Fibroblast of mammary gland (primary cell): ENCODE data around the gene RSRC1.

ENCODE experiments used
- DNase-seq: peaks from one replicate; pipeline ENCODE4 v3.0.0-alpha.2; 2010; ENCODE audit warnings: low read depth
- H3K4me3 ChIP-seq: 2 replicates; pipeline ENCODE4 v1.5.1; 2011; ENCODE audit warnings: low read depth, mild to moderate bottlenecking, low read length, moderate library complexity; ENCODE audit not compliant: control insufficient read depth
- CTCF ChIP-seq: conservative IDR thresholded peaks from 2 replicates; pipeline ENCODE4 v1.5.1; 2011; ENCODE audit warnings: low read depth, low read length, inconsistent platforms; ENCODE audit not compliant: control insufficient read depth, insufficient read depth

Gene RSRC1

GRCh38 chr3:158347966-158348365, 238.1 kb downstream of the RSRC1 start:
- peak; percentile 28 for DNase-seq
- H3K4me3 ChIP-seq: no peak overlapping the region
- TF ChIP-seq CTCF: no peak

GRCh38 chr3:158350971-158351370, 241.1 kb downstream of the RSRC1 start:
- no peak overlapping the region for H3K4me3 ChIP-seq
- no peak for DNase-seq
- TF ChIP-seq CTCF: no peak

DNA sequence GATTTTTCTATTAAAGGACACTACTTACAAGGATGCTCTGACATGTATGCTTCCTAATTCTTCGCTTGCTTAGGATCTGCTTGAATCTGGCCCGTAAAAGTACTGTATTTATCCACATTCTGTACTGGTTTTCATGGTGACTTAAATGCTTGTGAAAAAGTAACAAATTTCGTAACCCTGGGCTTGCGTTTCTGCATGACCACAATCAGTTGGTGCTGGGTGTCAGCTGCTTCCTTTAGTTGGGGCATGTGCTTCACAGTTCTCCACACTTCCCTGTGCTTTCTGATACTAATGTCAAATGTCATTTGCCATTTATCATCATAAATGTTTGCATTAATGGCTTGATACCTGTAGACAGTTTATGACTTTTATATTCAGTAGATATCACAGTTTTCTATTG, 242.7 kb downstream of the RSRC1 start:
- H3K4me3 ChIP-seq: no peak overlapping the region
- DNase-seq: peak; percentile 20
- no peak for TF ChIP-seq CTCF

DNA sequence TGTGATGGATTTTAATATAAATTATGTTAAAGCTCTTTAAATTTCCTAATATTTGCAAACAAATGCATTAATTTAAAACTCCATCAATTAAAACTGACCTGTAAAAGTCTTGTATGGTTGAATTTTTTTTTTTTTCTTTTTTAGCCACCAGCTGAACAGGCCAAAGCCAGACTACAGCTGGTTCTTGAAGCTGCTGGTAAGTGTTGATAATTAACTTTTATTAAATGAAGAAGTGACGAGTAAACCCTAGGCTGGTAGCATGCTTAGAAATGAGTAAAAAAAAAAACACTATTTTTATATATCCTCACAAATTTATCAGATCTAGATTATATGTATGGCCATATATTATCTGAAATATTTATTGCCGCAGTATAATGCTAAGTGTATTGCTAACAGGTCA, 244.8 kb downstream of the RSRC1 start:
- TF ChIP-seq CTCF: no peak
- no peak for DNase-seq
- H3K4me3 ChIP-seq: no peak overlapping the region

GRCh38 chr3:158355623-158356588, 246.0 kb downstream of the RSRC1 start:
- no peak for DNase-seq
- no peak overlapping the region for H3K4me3 ChIP-seq
- no peak for TF ChIP-seq CTCF

DNA sequence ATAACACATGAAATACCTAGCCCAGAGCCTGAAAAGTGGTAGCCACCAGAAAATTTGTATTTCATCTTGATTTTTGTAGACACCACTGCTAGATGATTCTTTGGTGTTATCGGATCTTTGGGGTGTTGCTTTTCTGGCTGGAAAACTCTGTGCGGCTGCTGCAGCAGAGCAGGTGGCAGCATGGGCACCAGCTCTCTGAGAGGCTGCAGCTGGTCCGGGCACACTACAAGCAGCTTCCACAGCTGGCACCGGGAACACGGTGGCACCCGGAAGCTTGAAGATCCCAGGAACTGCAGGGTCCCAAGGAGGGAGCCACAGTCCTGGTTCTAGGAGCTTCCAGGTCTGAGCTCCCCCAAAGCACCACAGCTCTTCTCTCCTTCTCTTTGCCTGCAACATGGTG, 249.4 kb downstream of the RSRC1 start:
- H3K4me3 ChIP-seq: no peak overlapping the region
- TF ChIP-seq CTCF: no peak
- DNase-seq: no peak
